ENCODE measurements around the gene ANKRD39. TPM values are rescaled to one million over a fixed set of nuclear protein-coding genes. Genes with fewer than 3 reads are reported as not detected.

Gene ANKRD39
- total RNA-seq = 31.9 and 54.8 TPM in 2 replicates

GRCh38 chr2:96857667-96858372 lies at the start of gene ANKRD39:
Gene ANKRD39 (minus strand): TSS chr2:96858016. CDS start chr2:96857987, 29 bp downstream.
- DNase-seq (ENCODE audit: low read depth) = peak; percentile 68
- TF ChIP-seq, protein P1, sequence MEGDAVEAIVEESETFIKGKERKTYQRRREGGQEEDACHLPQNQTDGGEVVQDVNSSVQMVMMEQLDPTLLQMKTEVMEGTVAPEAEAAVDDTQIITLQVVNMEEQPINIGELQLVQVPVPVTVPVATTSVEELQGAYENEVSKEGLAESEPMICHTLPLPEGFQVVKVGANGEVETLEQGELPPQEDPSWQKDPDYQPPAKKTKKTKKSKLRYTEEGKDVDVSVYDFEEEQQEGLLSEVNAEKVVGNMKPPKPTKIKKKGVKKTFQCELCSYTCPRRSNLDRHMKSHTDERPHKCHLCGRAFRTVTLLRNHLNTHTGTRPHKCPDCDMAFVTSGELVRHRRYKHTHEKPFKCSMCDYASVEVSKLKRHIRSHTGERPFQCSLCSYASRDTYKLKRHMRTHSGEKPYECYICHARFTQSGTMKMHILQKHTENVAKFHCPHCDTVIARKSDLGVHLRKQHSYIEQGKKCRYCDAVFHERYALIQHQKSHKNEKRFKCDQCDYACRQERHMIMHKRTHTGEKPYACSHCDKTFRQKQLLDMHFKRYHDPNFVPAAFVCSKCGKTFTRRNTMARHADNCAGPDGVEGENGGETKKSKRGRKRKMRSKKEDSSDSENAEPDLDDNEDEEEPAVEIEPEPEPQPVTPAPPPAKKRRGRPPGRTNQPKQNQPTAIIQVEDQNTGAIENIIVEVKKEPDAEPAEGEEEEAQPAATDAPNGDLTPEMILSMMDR (conservative IDR thresholded peaks at IDR 0.05; ENCODE audit: low read depth, low read length) = peak; percentile 70
- H3K4me3 ChIP-seq (ENCODE audit: low read depth, low read length) = peak within 1 kb of the TSS; percentile 91

- TF ChIP-seq, protein P1 (conservative IDR thresholded peaks at IDR 0.05; ENCODE audit: low read depth, low read length) = no peak
- H3K4me3 ChIP-seq (ENCODE audit: low read depth, low read length) = no peak overlapping the region
- no peak for DNase-seq (ENCODE audit: low read depth)
These were observed 48.9 kb upstream of the ANKRD39 start for GRCh38 chr2:96906729-96907114.

DNA sequence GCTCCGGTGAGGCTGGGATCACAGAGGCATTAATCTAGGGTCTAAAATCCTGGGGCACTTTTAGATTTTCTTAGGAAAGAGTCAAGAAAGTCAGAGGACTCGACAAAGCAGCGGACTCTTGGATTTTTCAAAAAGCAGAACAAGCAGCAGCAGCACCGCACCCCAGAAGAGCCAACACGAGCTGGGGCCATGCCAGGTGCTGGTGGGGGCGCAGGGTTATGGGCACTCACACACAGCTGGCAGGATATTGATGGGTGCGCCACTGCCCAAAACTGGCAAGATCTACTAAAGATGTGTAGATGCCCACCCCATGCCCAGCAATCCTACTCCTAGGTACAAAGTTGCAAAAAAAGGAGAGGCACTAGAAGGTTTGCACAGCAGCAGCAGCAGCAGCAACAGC lies 46.0 kb upstream of the ANKRD39 start:
- TF ChIP-seq, protein P1 (conservative IDR thresholded peaks at IDR 0.05; ENCODE audit: low read depth, low read length) = no peak
- no peak overlapping the region for H3K4me3 ChIP-seq (ENCODE audit: low read depth, low read length)
- DNase-seq (ENCODE audit: low read depth) = no peak

DNA sequence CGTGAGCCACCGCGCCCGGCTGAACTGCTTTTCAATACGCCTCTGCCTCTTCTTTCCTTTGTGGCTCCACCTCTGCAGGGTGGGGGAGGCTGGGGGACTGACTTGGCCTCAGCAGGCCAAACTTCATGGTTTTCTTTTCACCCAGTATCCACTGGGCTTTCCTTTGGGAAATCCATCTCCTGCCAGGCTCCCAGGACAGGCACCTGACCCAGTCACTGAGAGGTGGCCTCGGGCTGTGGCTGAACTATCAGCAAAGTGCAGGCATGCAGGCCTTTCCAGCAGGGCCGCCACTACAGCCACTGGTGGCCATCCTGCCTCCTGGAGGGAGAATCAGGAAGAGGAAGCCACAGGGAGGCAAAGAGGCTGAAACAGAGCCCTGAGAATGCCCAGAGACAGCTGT lies 45.5 kb upstream of the ANKRD39 start:
- no peak for DNase-seq (ENCODE audit: low read depth)
- H3K4me3 ChIP-seq (ENCODE audit: low read depth, low read length) = no peak overlapping the region
- TF ChIP-seq, protein P1 (conservative IDR thresholded peaks at IDR 0.05; ENCODE audit: low read depth, low read length) = no peak

DNA sequence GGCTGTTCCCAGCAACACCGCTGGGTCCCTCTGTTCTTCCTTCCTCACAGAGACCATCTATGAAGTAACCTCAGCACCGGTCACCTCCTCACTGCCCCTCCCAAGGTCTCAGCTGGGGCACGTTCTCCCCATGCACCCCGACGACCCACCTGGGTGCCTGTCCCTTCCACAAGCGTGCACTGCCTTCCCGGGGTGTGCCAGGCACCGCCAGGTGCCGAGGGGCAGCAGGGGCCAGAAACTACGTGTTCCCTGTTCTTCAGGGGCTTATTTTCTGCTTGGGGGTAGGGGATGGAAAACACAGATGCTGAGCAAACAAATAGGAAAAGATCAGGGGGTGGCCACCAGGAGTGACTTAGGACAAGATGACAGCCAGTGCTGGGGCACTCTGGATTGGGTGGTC lies 42.4 kb upstream of the ANKRD39 start:
- no peak overlapping the region for H3K4me3 ChIP-seq (ENCODE audit: low read depth, low read length)
- TF ChIP-seq, protein P1 (conservative IDR thresholded peaks at IDR 0.05; ENCODE audit: low read depth, low read length) = no peak
- DNase-seq (ENCODE audit: low read depth) = no peak

DNA sequence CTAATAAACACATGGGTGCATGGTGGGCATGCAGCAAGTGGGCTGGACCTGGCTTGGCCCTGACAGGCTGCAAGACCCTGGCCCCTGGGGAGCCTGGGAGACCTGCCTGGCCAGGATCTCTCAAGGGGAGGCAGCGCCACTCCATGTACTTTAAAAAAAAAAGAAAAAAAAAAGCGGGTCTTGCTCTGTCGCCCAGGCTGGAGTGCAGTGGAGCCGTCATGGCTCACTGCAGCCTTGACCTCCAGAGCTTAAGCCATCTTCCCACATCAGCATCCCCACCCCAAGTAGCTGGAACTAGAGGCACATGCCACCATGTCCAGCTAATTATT lies 41.6 kb upstream of the ANKRD39 start:
- TF ChIP-seq, protein P1 (conservative IDR thresholded peaks at IDR 0.05; ENCODE audit: low read depth, low read length) = no peak
- no peak overlapping the region for H3K4me3 ChIP-seq (ENCODE audit: low read depth, low read length)
- peak; percentile 6 for DNase-seq (ENCODE audit: low read depth)

Measured in epithelial cell of proximal tubule (primary cell).